ENCODE measurements around the gene SPRR2G. TPM values are rescaled to one million over a fixed set of nuclear protein-coding genes. Genes with fewer than 3 reads are reported as not detected.

The SPRR2G gene
- total RNA-seq (2021; ENCODE audit: unreplicated experiment) (not detected), Bru-seq, nascent RNA (not detected), BruChase-seq, experiment 1, labeled RNA remaining after a 2-hour chase (not detected), BruChase-seq, experiment 2, labeled RNA remaining after a 6-hour chase (not detected)
- polyA plus RNA-seq (2012; ENCODE audit: insufficient read length) = not detected
- long read RNA-seq = 0 reads

GRCh38 chr1:153150846-153151245 lies at the start of gene SPRR2G:
TSS of gene SPRR2G (minus strand) at chr1:153150890. CDS start at chr1:153150110, 780 bp downstream.
- H3K4me3 ChIP-seq (ENCODE audit: low read depth in 2 of 2, low read length in 2 of 2) = no peak within 1 kb of the TSS
- H3K27me3 ChIP-seq (ENCODE audit: control insufficient read depth, insufficient read depth, low read length) = peaks cover 11% of the 10 kb centered on the region

GRCh38 chr1:153195216-153195615 lies 44.5 kb upstream of the SPRR2G start:
- no peak for TF ChIP-seq POLR2AphosphoS5 (IDR thresholded peaks at IDR 0.05; ENCODE audit: low read depth, low read length)
- TF ChIP-seq SIN3A (IDR thresholded peaks at IDR 0.05; ENCODE audit: borderline replicate concordance, insufficient read depth, low read depth, low read length) = no peak
- no peak for TF ChIP-seq TCF7L2 (IDR thresholded peaks at IDR 0.05; ENCODE audit: low read depth, low read length)
- TF ChIP-seq REST (IDR thresholded peaks at IDR 0.05; ENCODE audit: insufficient read depth in 1 of 2, low read depth in 2 of 2, low read length in 1 of 2) = no peak
- no peak for TF ChIP-seq CTCF (IDR thresholded peaks at IDR 0.05)
- POLR2A ChIA-PET = no interaction called here
- H3K4me1 ChIP-seq (ENCODE audit: control insufficient read depth, insufficient read depth, low read length) = no peaks in the 10 kb centered on the region
- no peaks in the 10 kb centered on the region for H3K36me3 ChIP-seq (ENCODE audit: control insufficient read depth, insufficient read depth, low read length)
- intact Hi-C loops (cut with micrococcal nuclease; ENCODE audit: unreplicated experiment) (no loop called here), in situ Hi-C loops (cut with HindIII; ENCODE audit: low pct_unique_long_range_greater_than_20kb, low sequenced_read_pairs) (no loop called here)
- H3K9me3 ChIP-seq (ENCODE audit: control insufficient read depth, insufficient read depth, low read depth, low read length) = no peaks in the 10 kb centered on the region
- DNase-seq (ENCODE audit: low read depth, low spot score) (no peak), ATAC-seq (no peak)
- no peak overlapping the region for H3K27ac ChIP-seq (ENCODE audit: low read length)
- no TSS peak for BruUV-seq (replicated peaks)
- H3K27me3 ChIP-seq (ENCODE audit: control insufficient read depth, insufficient read depth, low read length) = peaks cover 18% of the 10 kb centered on the region
- CTCF ChIA-PET = no interaction called here
- H3K4me3 ChIP-seq (ENCODE audit: low read depth in 2 of 2, low read length in 2 of 2) = no peak overlapping the region

More at GRCh38 chr1:153150846-153151245, at the start of gene SPRR2G:
- in situ Hi-C loops (cut with HindIII; ENCODE audit: low pct_unique_long_range_greater_than_20kb, low sequenced_read_pairs) (no loop called here), intact Hi-C loops (cut with micrococcal nuclease; ENCODE audit: unreplicated experiment) (no loop called here)
- ATAC-seq = no peak
- DNase-seq (ENCODE audit: low read depth, low spot score) = no peak
- no peaks in the 10 kb centered on the region for H3K36me3 ChIP-seq (ENCODE audit: control insufficient read depth, insufficient read depth, low read length)
- H3K9me3 ChIP-seq (ENCODE audit: control insufficient read depth, insufficient read depth, low read depth, low read length) = no peaks in the 10 kb centered on the region
- no peaks in the 10 kb centered on the region for H3K4me1 ChIP-seq (ENCODE audit: control insufficient read depth, insufficient read depth, low read length)
- TF ChIP-seq REST (IDR thresholded peaks at IDR 0.05; ENCODE audit: insufficient read depth in 1 of 2, low read depth in 2 of 2, low read length in 1 of 2) (no peak), SIN3A (IDR thresholded peaks at IDR 0.05; ENCODE audit: borderline replicate concordance, insufficient read depth, low read depth, low read length) (no peak)
- no TSS peak for BruUV-seq (replicated peaks)
- H3K27ac ChIP-seq (ENCODE audit: low read length) = no peak within 1 kb of the TSS
- ChIA-PET CTCF (interaction anchor here (0.8 kb wide), 1 partner anchor 11 kb away, joined by 3 read pairs; no protein-coding TSS in a partner anchor), POLR2A (no interaction called here)
